Measurements from ENCODE around the gene MRPL34. TPM values are rescaled to one million over a fixed set of nuclear protein-coding genes. Genes with fewer than 3 reads are reported as not detected.
A peak's percentile ranks its signal among the peaks of the same experiment; 100 is the strongest.

The MRPL34 gene
- total and polyA plus RNA-seq, 8 donors = 32.2 to 91.9 (median 39.4) TPM

DNA sequence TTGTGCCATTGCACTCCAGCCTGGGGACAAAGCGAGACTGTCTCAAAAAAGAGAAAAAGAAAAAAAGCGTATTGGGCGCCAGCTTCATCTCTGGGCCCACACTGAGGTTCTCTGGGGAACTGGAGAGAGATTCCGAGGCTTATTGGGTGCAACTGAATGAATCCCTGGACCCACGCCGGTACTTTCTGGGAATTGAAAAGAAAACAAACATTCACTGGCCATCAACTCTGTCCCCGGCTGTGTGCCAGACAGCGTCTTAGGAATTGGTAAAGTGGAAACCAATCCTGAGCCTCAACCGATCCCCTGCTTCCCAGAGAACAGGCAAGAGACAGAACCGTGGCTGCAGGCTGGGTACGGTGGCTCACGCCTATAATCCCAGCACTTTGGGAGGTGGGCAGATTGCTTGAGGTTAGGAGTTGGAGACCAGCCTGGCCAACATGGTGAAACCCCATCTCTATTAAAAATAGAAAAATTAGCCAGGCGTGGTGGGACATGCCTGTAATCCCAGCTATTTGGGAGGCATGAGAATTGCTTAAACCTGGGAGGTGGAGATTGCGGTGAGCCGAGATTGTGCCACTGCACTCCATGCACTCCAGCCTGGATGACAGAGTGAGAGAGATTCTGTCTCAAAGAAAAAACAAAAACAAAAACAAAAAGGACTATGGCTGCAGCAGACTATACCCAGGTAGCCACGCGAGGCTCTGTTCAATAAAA, 20.4 kb downstream of the MRPL34 start:
- DNase-seq = no peak
- H3K9me3 ChIP-seq = no peaks in the 10 kb centered on the region
- peaks cover 0 to 31% of the 10 kb centered on the region in 2 donors for H3K36me3 ChIP-seq
- intact Hi-C loops (cut with DNase I) = no loop called here
- H3K4me3 ChIP-seq = no peak overlapping the region
- TF ChIP-seq, protein P1, sequence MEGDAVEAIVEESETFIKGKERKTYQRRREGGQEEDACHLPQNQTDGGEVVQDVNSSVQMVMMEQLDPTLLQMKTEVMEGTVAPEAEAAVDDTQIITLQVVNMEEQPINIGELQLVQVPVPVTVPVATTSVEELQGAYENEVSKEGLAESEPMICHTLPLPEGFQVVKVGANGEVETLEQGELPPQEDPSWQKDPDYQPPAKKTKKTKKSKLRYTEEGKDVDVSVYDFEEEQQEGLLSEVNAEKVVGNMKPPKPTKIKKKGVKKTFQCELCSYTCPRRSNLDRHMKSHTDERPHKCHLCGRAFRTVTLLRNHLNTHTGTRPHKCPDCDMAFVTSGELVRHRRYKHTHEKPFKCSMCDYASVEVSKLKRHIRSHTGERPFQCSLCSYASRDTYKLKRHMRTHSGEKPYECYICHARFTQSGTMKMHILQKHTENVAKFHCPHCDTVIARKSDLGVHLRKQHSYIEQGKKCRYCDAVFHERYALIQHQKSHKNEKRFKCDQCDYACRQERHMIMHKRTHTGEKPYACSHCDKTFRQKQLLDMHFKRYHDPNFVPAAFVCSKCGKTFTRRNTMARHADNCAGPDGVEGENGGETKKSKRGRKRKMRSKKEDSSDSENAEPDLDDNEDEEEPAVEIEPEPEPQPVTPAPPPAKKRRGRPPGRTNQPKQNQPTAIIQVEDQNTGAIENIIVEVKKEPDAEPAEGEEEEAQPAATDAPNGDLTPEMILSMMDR (IDR thresholded peaks at IDR 0.05) = no peak
- no peak for ATAC-seq
- no peak overlapping the region for H3K27ac ChIP-seq
- peaks cover 0 to 33% of the 10 kb centered on the region in 2 donors for H3K4me1 ChIP-seq
- peaks cover 0 to 37% of the 10 kb centered on the region in 2 donors for H3K27me3 ChIP-seq

DNA sequence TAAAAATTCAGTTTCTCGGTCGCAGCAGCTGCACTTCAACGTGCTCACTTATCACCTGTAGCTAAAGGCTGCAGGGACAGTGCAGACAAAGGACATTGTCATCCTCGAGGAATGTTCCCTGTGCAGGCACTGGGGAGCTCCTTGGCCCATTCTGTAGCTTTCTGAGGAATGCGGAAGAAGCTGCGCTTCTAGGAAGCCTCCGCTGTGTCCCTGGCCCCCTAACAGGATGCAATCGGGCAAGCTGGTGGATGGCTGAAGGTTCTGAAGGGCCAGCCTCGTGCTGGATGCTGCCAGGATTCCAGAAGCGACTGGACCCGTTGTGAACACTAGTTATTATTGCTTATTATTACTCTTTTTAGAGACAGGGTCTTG, 20.9 kb downstream of the MRPL34 start:
- H3K36me3 ChIP-seq = peaks cover 0 to 26% of the 10 kb centered on the region in 2 donors
- H3K4me3 ChIP-seq = no peak overlapping the region
- no peak for ATAC-seq
- peaks cover 0 to 33% of the 10 kb centered on the region in 2 donors for H3K4me1 ChIP-seq
- TF ChIP-seq, protein P1 (IDR thresholded peaks at IDR 0.05) = no peak
- H3K27ac ChIP-seq = no peak overlapping the region
- no peaks in the 10 kb centered on the region for H3K9me3 ChIP-seq
- H3K27me3 ChIP-seq = peaks cover 0 to 40% of the 10 kb centered on the region in 2 donors
- intact Hi-C loops (cut with DNase I) = no loop called here
- DNase-seq = no peak

DNA sequence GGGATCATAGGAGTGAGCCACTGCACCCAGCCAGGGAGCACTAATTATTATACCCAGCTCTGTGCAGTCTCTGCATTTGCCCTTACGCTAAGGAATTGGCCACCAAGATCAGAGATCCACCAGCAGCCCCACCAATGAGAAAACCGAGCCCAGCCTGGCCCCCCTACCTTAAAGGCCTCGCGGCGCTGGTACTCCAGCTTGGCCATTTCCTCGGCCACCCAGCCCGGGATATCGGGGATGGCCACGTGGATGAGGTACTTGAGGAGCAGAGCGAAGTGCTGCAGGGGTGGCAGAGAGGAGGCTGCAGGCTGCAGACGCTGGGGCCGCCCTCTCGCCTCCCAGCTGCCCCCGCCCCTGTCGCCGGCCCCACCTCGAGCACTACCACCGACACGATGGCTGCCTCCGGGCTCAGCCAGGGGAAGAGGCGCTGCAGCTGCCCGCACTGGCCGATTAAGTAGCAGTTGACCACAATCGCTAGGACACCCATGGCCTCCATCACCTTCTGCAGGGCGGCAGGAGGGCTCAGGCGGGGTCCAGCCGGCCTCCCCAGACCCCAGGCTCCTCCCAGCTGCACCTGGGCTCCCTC, 21.5 kb downstream of the MRPL34 start:
- intact Hi-C loops (cut with DNase I) = no loop called here

DNA sequence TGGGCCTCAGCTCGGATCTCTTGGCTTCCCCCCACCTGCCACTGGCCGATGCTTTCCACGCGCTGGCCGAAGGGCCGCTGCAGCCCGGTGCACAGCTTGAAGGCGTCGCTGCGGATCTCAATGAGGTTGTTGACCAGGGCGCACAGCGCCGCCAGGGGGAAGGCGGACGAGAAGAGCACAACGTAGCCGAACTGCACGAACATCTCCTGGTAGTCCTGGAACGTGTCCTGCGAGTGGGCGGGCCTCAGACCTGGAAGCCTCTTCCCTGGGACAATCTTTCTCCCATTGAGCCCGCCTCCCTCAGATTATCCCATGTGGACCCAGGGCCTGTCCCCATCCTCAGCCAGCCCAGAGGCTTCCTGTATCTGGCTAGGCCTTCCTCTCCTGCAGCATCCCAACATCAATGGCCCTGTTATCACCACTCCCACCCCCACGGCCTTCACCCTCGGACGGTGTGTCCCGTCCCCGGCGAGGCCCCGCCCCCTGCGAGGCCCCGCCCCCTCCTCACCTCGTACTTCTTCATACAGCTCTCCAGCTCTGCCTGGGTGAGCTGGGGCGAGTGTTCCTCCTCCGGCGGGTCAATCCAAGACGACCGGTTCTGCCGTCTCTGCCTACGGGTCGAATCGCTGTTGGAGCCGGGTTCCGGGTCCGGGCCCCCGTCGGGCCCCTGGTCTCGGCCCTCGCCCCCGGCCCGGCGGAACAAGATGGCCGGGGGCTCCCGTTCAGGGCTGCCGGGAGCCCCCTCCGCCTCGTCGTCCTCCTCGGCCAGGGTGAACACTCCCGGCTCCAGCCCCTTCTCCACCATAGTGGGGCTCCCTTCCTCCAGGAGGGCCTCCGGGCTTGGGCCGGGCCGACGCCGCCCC, 22.2 kb downstream of the MRPL34 start:
- H3K4me1 ChIP-seq = peaks cover 0 to 34% of the 10 kb centered on the region in 2 donors
- H3K27me3 ChIP-seq = peaks cover 0 to 40% of the 10 kb centered on the region in 2 donors
- DNase-seq = peak in 3 of 4 donors; percentile 60 to 89 (median 81)
- ATAC-seq = peak; percentile 92
- peak overlapping the region in 1 of 2 donors; percentile 50 for H3K27ac ChIP-seq
- intact Hi-C loops (cut with DNase I) = no loop called here
- TF ChIP-seq, protein P1 (IDR thresholded peaks at IDR 0.05) = no peak
- peaks cover 0 to 15% of the 10 kb centered on the region in 2 donors for H3K36me3 ChIP-seq
- peak overlapping the region; percentile 17 to 38 for H3K4me3 ChIP-seq
- H3K9me3 ChIP-seq = peaks cover 0 to 2% of the 10 kb centered on the region in 2 donors

More for the DNA sequence above, 21.5 kb downstream of the MRPL34 start:
- TF ChIP-seq, protein P1 (IDR thresholded peaks at IDR 0.05) = no peak
- Histone ChIP-seq H3K36me3 (peaks cover 0 to 20% of the 10 kb centered on the region in 2 donors), H3K9me3 (no peaks in the 10 kb centered on the region), H3K27ac (no peak overlapping the region), H3K27me3 (peaks cover 0 to 40% of the 10 kb centered on the region in 2 donors), H3K4me3 (no peak overlapping the region), H3K4me1 (peaks cover 0 to 33% of the 10 kb centered on the region in 2 donors)
- no peak for ATAC-seq
- no peak for DNase-seq

All from left lung (tissue), 10 donors.